NK-92 (cell line): ENCODE data around the gene SPATS2.
"Not testable (repeated sequence)": the region's sequence is repeated elsewhere in the genome, so short reads cannot be mapped to it uniquely, and the experiment has no call there.

Source experiments
- DNase-seq: peaks from one replicate; lab custom pipeline; 2025; ENCODE audit not compliant: unreplicated experiment; lab: John Stamatoyannopoulos, UW

Gene SPATS2

DNA sequence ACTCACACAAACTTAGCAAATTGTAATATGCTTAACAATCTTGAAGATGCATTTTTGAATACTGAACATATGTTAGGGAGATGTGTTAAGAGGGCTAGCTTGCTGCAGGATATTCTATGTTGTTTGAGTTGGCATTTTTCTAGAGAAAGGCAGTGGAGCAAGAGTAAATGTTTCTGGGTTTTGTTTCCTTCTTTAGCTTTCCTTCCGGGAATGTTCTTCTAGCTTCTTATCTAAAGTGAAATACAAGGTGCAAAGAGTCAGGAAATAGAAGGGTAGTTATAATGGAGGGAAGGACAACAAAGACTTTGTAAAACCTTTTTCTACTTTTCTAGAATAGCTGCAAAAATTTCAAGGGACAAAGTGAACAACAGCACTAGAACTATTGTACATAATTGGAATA lies 94.0 kb downstream of the SPATS2 start:
- no peak for DNase-seq

DNA sequence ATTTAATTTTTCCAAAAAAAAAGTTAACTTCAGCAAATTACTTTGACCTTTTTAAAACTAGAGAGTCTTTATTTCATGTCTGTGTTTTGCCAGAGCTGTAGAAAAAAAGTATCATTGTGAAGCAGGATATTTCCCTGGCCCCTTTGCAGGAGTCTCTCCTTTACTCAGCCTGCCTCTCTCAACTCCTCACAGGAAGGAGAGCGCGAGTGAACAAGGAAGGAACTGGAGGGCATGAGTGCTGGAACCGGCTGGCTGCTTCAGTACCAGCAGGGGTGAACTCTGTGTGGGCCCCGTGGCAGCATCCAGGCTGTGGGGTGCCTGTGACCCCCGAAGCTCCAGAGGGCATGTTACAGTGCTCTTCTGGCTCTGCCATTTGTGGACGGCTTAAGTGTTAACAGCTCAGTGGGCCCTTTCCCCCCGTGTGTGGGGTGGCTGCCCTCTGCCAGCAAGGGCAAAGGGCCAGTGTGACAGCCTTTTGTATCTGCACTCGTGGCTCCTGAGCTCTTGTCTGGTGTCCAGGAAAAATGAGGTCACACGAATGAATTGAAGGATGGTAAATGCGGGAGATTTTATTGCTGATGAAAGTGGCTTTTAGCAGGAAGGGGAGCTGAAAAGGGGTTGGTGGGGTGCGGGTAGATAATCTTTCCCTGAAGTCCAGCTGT lies 95.0 kb downstream of the SPATS2 start:
- no peak for DNase-seq

DNA sequence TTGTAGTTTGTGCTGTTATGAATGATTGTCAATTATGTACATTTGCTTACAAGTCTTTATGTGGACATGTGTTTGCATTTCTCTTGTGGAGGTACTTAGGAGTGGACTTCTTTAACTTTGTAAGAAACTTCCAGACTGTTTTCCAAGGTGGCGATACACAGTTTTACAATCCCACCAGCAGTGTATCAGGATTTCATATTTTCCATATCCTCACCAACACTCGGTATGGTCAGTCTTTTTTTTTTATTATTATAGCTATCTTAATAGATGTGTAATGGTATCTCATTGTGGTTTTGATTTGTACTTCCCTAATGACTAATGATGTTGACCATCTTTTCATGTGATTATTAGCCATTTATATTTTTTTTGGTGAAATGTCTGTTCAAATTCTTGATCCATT lies 97.9 kb downstream of the SPATS2 start:
- no peak for DNase-seq

DNA sequence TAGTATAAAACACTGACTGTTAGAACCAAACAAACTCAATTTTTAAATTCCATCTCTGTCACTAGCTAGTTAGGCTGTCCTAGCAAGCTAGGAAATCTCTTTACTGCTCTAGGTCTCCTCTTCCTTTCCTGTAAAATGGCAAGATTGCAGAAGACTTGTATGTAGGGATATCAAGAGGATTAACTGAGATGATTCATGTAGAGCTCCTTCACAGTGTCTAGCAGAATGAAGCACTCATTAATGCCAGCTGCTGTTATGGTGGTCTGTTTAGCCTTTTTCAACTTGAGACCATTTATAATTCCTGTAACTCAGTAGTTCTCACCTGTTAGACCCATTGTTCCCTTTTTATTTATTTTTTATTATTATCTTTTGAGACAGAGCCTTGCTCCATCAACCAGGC lies 103.7 kb downstream of the SPATS2 start:
- no peak for DNase-seq

DNA sequence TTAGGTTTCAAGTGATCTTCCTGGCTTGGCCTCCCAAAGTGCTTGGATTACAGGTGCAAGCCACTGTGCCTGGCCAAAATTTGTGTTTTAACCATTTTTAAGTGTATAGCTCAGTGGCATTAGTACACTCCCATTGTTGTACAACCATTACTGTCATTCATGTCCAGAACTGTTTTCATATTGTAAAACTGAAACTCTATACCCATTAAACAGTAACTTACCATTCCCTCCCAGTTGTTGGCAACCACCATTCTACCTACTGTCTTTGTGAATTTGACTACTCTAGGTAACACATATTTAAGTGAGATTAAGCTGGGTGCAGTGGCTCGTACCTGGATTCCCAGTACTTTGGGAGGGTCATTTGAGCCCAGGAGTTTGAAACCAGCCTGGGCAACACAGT lies 104.3 kb downstream of the SPATS2 start:
- DNase-seq: no peak

DNA sequence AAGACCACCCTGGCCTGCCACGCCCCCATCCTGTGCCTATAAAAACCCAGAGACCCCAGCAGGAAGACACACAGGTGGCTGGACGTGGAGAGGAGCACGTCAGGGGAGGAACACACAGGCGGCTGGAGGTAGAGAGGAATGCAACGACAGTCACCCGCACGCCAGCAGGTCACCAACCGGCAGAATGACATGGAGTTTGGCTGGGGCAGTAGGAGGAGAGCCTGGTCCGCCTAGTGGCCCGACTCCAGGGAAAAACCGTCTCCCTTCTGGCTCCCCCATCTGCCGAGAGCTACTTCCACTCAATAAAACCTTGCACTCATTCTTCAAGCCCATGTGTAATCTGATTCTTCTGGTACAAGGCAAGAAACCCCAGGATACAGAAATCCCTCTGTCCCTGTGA lies 108.8 kb downstream of the SPATS2 start:
- DNase-seq: no peak

DNA sequence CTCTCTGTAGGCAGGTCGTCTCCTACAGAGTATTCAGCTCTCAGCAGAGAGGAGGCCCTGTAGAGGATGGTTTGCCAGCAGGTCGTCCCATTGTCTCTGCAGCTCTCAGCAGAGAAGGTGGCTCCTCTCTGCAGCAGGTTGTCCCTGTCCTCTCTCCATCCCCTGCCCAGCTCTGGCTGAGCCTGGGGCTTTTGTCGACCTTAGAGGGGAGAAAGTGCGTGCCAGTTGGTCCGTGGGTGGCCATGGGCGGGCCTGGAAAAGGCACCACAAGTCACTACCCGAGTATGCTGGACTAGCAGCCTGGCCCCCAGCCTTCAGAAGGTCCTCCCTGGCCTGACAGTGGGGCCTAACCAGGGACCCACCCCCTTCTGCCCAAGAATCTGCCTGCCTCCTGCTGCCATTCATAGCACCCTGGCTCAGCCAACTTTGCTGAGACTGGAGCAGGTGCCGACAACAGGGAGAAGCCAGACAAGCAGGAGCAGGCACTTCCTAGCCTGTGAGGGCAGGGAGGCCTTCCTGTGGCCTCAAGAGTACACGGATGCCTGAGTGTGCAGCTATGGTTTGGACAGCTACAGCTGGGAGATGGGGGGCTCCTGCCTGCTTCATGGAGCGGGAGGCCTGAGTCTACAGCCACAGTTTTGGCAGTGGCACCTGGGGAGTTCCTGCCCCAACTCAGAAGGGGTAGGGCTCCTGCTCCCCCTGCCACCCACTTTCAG lies 111.8 kb downstream of the SPATS2 start:
- no peak for DNase-seq

DNA sequence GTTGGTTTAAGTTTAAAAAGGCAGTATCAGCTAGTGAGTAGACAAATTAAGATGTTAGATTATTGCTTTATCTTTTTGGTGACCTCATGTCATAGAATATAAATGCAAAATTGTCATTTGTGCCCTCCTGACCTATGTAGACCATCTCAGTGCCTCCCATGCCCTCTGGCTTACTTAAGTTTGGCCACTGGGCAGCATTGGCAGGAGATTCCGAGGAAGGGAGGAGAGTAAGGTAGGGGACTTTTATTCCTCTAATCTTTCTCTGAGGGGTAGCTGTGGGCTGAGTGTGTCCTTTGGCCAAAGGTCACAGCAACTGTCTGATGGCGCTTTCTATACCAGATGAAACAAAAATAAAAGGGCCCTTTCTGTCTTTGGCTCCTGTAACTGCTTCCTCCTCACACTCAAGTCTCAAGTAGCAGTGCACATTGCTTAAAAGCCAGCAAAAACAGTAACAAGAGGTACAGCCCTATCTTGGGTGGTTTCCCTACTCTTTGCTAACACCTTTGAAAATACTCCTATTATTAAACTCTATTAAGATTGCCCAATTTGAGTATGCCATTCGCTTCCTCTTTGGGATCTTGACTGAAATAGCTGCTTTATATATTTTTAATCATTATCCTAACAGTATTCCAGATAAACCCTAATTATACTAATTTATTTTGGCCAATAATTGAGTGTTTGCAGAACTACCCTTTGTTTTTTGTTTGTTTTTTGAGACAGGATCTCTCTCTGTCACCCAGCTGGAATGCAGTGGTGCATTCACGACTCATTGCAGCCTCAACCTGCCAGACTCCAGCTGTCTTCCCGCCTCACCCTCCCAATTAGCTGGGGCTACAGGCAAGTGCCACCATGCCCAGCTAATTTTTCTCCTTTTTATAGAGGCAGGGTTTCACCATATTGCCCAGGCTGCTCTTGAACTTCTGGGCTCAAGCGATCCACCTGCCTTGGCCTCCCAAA lies 115.1 kb downstream of the SPATS2 start:
- DNase-seq: no peak

DNA sequence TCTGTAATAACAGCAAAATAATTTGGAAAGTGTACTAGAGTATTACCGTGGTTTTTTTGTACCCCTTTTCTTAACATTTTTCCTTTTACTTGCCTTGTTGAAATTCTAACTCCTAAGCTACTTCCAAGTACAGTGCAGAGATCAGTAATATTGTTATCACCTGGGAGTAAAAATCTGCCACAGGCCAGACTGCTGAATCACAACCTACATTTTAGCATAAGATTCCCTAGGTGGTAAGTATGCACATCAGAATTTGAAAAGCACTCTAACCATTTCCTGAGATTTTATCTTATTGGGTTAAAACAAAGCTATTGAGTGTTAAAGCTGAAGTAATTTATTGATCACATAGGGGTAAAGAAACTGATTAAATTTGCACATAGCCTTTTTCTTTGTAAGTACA lies 116.4 kb downstream of the SPATS2 start:
- no peak for DNase-seq

DNA sequence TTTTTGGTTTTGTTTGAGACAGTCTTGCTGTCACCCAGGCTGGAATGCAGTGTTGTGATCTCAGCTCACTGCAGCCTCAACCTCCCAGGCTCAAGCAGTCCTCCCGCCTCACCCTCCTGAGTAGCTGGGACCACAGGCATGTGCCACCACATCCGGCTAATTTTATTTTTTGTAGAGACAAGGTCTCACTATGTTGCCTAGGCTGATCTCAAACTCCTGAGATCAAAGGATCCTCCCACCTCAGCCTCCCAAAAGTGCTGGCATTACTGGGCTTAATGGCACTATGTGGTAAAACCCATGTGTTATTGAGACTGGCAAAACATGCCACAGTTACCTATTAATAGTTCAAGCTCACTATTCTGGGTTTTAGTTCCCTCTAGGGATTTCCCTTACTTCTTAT lies 120.3 kb downstream of the SPATS2 start:
- DNase-seq: no peak

DNA sequence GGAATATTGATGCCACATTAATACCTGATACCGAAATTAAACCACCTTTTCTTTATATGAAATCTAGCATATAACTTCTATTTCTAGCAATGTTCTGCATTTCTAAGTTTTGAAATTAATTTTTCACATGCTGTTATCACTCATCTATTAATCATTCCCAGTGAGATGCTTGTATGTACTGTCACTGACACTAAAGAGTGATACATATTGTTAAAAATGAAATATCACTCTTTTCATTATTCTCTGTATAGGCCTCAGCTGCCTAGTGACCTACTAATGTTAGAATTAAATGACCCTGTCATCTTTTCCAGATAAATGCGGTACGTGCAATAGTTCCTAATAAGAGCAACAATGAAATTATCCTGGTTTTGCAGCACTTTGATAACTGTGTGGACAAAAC lies 121.9 kb downstream of the SPATS2 start:
- no peak for DNase-seq

DNA sequence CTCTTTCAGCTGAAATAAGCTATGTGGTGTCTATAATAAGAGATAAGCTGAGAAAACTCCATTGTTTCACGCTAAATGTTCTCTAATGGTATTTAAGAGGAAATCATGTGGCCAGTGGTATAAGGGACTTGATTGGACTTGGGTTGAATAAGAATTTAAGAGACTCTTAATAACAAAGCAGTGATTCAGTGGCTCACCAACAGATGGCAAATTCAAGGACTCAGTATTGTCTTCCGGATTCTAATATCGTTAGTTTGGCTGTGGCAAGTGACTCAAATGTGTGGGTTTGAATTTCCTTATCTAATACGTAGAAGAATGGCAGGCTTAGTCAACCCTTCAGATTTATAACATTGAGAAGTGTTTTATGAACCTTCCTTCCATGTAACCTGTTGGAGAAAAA lies 122.5 kb downstream of the SPATS2 start:
- DNase-seq: no peak

DNA sequence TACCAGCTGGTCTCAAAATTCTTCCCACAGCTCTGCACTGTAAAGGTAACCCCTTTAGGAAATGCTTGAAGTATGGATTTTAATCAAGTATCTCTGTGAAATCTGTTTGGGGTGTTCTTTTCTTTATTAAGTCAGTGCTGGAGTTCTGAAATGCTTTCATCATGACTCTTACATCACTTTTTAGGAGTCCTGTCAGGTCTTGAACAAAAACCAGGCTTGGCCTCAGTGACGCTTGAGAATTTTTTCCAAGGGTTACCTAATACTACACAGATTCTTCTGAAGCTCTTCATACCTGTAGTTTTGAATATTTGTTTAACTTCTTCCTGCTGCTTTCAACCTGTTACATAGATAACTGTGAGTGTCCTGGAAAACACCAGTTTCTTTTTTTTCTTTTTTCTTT lies 124.6 kb downstream of the SPATS2 start:
- no peak for DNase-seq

DNA sequence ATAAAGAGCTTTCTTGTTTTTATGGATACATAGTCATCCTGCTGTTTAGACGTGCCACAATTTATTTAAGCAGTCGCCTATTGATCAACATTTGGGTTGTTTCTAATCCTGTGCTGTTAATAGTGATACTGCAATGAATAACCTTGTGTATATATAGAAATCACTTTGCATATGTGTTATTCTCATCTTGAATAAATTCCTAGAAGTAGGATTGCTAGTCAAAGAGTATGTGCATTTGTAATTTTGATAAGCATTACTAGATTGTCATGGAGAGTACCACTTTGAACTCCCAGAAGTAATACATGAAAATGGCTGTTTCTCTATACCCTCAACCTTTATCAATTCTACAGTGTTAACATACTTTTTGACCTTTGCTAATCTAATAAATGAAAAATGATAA lies 126.6 kb downstream of the SPATS2 start:
- no peak for DNase-seq

DNA sequence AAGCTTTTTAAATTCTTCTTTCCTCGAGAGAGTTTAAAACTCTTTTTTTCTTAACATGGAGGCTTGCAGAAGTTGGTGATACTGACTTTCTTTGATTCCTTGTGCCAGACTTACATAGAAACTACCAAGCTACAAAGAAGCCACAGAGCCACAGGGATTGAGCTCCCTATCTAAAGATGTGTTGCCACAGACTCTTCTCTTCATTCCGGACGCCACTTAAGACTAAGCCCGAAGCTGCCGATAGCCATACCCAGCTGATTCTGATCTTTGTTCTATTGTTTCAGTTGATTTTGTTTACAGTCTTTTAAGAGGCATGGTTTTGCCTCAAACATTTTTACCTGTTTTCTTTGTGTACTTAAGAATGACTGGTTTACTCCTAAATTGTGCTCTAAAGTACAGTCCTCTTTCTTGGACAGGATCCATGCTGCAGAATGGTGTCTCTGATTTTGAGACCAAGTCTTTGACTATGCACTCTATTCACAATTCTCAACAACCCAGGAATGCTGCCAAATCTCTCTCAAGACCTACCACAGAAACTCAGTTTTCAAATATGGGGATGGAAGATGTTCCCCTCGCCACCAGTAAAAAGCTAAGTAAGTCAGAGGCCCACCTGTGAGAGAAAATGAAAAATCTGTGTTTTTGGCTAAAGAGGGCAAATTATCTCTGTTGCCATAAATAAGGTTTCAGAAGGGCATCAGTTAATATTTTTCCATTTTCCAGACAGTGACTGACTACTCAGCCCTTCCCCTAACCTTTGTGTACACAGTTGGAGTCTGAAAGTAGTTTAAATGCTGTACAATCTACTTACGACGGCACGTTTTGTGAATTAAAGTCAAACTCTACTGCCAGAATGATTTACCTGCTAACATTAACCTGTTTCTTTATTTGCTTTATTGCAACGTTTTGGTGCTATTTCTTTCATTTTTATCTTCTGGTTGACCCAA lies 129.4 kb downstream of the SPATS2 start:
- DNase-seq: no peak

DNA sequence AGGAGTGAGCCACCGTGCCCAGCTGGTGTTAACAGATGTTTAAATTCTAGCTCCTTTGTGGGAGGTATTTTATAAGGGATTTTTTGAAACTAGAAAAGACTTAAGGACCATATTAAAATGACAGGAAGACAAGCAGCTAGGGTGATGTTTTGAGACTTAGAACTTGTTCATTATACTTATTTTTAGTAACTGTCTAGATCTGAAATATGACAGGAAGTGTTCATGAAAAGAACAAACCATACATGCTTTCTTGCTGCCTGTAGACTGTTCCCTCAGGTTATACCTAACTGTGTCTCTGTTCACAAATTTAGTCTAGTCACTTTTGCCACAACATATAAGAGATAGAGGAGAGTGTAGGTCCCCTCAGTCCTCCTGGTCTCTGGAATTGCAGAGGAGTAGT lies 134.6 kb downstream of the SPATS2 start:
- no peak for DNase-seq

DNA sequence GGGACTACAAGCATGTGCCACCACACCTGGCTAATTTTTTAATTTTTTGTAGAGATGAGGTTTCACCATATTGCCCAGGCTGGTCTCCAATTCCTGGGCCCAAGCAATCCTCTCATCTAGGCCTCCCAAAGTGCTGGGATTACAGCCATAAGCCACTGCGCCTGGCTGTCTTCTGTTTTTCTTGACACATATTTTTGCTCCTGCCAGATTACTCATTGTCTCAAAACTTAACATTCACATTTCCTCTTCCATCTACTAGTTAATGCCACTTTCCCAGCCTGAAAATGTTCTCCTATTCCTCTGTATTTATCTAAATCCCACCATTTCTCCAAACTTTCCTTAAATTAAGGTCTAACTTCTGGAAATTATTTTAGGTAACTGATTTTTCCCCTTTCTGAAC lies 135.3 kb downstream of the SPATS2 start:
- no peak for DNase-seq

DNA sequence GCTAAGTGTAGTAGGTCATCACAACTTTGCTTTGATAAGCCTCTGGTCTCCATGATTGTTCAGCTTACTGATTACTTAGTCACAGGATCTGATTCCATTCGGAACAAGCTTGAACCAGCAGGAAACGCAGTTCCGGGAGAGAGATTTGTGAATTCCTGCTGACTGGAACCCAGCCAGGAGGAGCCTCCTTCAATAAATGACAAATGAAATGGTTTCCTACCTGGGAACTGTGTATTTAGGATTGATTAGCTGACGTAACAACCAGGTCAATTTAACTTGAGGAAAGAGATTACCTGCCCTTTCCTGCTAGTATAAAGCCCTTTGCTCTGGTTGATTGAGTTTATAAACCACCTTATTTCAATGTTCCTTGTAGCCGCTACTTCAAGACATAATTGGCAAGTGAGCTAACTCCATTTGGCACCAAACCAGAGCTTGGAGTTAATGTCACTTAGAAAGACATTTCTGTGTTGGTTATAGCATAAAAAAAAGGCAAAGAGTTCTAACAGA lies 136.5 kb downstream of the SPATS2 start:
- no peak for DNase-seq

DNA sequence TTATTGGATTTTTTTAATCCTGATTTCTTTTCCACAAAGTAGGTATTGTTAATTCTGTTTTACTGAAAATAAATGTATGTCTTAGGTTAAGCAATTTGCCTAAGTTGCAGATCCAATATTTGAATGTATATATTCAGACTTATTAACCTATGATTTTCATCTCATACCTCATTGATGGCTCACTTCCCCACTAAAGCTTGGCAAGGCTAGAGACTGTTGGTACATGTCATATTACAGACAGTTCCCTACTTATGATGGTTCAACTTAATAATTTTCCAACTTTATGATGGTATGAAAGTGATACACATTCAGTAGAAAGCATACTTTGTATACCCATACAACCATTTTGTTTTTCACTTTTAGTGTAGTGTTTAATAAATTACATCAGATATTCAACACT lies 138.4 kb downstream of the SPATS2 start:
- DNase-seq: no peak

DNA sequence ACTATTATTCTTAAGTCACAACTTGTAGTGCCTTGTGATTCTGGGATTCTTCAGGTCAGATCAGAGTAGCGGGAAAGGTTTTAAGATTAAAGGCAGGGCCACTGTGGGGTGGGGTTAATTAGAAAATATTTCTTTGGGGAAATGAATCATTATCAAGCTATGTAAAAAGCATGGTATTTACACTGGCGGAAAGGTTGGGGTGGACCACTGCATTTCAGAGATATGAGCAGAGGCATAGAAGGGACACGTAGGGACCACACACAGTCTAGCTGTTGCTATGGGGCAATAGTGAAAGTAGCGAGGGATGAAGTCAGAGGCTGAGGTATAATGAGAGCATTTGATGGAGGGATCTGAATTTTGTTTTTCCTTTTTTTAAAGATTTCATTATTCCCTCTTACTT lies 139.9 kb downstream of the SPATS2 start:
- no peak for DNase-seq

DNA sequence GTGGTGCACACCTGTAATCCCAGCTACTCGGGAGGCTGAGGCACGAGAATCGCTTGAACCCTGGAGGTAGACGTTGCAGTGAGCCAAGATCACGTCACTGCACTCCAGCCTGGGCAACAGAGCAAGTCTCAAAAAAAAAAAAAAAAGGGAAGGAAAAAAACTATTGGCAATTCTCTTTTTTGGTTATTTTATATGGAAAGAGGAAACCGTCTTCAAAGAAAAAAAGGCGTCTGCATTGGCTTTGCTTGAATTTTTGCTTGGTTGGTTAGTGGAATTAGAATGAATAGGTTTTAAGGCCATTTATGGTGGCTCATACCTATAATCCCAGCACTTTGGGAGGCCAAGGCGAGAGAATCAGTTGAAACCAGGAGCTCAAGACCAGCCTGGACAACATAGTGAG lies 142.4 kb downstream of the SPATS2 start:
- DNase-seq: not testable (repeated sequence)
